ENCODE data around the gene SPEN. TPM values are rescaled to one million over a fixed set of nuclear protein-coding genes. Genes with fewer than 3 reads are reported as not detected.

SPEN gene
- total and polyA plus RNA-seq, 2 of the 13 experiments (the other 11 are each of a cell fraction or from before 2014, with no cell fraction given) = 4.8 to 14.0 TPM

- TF ChIP-seq, protein P1, sequence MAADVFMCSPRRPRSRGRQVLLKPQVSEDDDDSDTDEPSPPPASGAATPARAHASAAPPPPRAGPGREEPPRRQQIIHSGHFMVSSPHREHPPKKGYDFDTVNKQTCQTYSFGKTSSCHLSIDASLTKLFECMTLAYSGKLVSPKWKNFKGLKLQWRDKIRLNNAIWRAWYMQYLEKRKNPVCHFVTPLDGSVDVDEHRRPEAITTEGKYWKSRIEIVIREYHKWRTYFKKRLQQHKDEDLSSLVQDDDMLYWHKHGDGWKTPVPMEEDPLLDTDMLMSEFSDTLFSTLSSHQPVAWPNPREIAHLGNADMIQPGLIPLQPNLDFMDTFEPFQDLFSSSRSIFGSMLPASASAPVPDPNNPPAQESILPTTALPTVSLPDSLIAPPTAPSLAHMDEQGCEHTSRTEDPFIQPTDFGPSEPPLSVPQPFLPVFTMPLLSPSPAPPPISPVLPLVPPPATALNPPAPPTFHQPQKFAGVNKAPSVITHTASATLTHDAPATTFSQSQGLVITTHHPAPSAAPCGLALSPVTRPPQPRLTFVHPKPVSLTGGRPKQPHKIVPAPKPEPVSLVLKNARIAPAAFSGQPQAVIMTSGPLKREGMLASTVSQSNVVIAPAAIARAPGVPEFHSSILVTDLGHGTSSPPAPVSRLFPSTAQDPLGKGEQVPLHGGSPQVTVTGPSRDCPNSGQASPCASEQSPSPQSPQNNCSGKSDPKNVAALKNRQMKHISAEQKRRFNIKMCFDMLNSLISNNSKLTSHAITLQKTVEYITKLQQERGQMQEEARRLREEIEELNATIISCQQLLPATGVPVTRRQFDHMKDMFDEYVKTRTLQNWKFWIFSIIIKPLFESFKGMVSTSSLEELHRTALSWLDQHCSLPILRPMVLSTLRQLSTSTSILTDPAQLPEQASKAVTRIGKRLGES (CRISPR knock-in tag; IDR thresholded peaks at IDR 0.05; ENCODE audit: borderline replicate concordance) = no peak
- no peak for TF ChIP-seq REXO4 (CRISPR knock-in tag; IDR thresholded peaks at IDR 0.05; ENCODE audit: borderline replicate concordance)
- no peak for TF ChIP-seq ZNF768 (CRISPR knock-in tag; IDR thresholded peaks at IDR 0.05)
- TF ChIP-seq, protein P2, sequence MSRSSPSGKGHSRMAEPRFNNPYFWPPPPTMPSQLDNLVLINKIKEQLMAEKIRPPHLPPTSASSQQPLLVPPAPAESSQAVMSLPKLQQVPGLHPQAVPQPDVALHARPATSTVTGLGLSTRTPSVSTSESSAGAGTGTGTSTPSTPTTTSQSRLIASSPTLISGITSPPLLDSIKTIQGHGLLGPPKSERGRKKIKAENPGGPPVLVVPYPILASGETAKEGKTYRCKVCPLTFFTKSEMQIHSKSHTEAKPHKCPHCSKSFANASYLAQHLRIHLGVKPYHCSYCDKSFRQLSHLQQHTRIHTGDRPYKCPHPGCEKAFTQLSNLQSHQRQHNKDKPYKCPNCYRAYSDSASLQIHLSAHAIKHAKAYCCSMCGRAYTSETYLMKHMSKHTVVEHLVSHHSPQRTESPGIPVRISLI (CRISPR knock-in tag; IDR thresholded peaks at IDR 0.05; ENCODE audit: borderline replicate concordance) = peak; percentile 40; the same call in 1 of the 2 replicates
- 0 out of 2 replicates have a peak, but pooled peaks have one; percentile 15 for TF ChIP-seq RXRB (CRISPR knock-in tag; IDR thresholded peaks at IDR 0.05; ENCODE audit: borderline replicate concordance)
- no peak for TF ChIP-seq PITX1 (CRISPR knock-in tag; IDR thresholded peaks at IDR 0.05)
- no peak for TF ChIP-seq SOX13 (IDR thresholded peaks at IDR 0.05)
- TF ChIP-seq SOX13 (CRISPR knock-in tag; conservative IDR thresholded peaks at IDR 0.05 in 1 of 2, IDR thresholded peaks at IDR 0.05 in 1 of 2) = peak in 1 of 2 experiments; percentile 51; a peak in 1 of 4 replicates
- TF ChIP-seq SOX6 (IDR thresholded peaks at IDR 0.05) = no peak
- TF ChIP-seq SOX6 (CRISPR knock-in tag; IDR thresholded peaks at IDR 0.05) = peak; percentile 42; the same call in 1 of the 2 replicates
- TF ChIP-seq, protein P3, sequence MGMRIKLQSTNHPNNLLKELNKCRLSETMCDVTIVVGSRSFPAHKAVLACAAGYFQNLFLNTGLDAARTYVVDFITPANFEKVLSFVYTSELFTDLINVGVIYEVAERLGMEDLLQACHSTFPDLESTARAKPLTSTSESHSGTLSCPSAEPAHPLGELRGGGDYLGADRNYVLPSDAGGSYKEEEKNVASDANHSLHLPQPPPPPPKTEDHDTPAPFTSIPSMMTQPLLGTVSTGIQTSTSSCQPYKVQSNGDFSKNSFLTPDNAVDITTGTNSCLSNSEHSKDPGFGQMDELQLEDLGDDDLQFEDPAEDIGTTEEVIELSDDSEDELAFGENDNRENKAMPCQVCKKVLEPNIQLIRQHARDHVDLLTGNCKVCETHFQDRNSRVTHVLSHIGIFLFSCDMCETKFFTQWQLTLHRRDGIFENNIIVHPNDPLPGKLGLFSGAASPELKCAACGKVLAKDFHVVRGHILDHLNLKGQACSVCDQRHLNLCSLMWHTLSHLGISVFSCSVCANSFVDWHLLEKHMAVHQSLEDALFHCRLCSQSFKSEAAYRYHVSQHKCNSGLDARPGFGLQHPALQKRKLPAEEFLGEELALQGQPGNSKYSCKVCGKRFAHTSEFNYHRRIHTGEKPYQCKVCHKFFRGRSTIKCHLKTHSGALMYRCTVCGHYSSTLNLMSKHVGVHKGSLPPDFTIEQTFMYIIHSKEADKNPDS (CRISPR knock-in tag; IDR thresholded peaks at IDR 0.05) = no peak
- TF ChIP-seq, protein P4, sequence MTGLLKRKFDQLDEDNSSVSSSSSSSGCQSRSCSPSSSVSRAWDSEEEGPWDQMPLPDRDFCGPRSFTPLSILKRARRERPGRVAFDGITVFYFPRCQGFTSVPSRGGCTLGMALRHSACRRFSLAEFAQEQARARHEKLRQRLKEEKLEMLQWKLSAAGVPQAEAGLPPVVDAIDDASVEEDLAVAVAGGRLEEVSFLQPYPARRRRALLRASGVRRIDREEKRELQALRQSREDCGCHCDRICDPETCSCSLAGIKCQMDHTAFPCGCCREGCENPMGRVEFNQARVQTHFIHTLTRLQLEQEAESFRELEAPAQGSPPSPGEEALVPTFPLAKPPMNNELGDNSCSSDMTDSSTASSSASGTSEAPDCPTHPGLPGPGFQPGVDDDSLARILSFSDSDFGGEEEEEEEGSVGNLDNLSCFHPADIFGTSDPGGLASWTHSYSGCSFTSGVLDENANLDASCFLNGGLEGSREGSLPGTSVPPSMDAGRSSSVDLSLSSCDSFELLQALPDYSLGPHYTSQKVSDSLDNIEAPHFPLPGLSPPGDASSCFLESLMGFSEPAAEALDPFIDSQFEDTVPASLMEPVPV (CRISPR knock-in tag; IDR thresholded peaks at IDR 0.05) = no peak
These were observed 43.4 kb upstream of the SPEN start (continued) for GRCh38 chr1:15804060-15804459.
